HG03135 (cell line): ENCODE measurements around the gene EFNB1.

Experiments used
- ATAC-seq: cut with Tn5 transposase; IDR thresholded peaks from one replicate; pipeline ENCODE4 v1.9.1; 2021; ENCODE audit warnings: mild to moderate bottlenecking, moderate library complexity; ENCODE audit not compliant: unreplicated experiment

EFNB1 gene

GRCh38 chrX:68880846-68881552 is 52.2 kb downstream of the EFNB1 start:
- no peak for ATAC-seq

GRCh38 chrX:68881911-68882310 is 53.1 kb downstream of the EFNB1 start:
- ATAC-seq = no peak

GRCh38 chrX:68883800-68884199 is 55.0 kb downstream of the EFNB1 start:
- no peak for ATAC-seq

GRCh38 chrX:68889249-68889648 is 60.4 kb downstream of the EFNB1 start:
- ATAC-seq = no peak
